Lung microvascular endothelial cell (primary cell): ENCODE measurements around the gene BRIP1. TPM values are rescaled to one million over a fixed set of nuclear protein-coding genes. Genes with fewer than 3 reads are reported as not detected.
"Not testable (repeated sequence)": the region's sequence is repeated elsewhere in the genome, so short reads cannot be mapped to it uniquely, and the experiment has no call there.

Experiments used
- DNase-seq, 2 donors: peaks; one replicate each; pipeline versions ENCODE4 v3.0.0 to v3.0.0-alpha.2; 2010; ENCODE audit warnings: low read depth in 2 of 2
- total RNA-seq: library from RNA; depleted of rRNA; stranded (reverse); fragments of >200 nt; gene quantifications from 2 replicates; pipeline ENCODE4 v1.2.1, GENCODE V29; 2014

Gene BRIP1
- total RNA-seq, 1 donor from 2014 or later = 1.8 TPM

DNA sequence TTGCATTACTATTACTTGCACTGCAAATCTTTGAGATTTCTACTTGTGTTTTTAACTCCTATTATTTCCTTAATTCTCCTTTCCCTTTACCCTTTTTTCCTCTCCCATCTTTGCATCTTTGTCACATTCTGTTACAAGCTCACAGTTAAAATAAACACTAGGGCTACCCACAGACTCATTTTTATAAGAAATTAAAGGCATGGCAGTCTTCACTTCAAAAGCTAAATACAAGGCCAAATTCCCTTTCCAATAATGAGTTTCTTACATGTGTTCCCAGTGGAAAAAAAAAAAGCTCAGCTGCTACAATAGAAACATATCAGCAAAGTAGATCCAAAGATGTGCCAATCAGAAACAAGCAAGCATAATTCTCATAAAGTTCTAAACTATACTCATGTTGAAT lies 3.7 kb upstream of the BRIP1 start:
- DNase-seq = no peak

DNA sequence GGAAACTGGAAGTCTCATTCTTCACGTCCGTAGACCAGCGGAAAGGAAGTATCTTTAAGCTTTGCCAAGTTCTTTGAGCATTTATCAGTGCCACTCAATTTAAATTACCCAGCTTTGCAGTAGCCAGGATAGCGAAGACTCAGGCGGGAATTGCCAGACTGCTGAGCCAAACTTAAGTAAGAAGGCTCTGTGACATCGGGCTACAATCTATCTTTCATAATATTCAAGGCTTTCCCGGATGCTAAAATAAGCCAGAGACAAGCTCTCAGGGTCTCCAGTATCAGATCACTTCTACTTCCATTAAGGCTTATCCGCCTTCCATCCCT lies 436 bp upstream of the BRIP1 start:
- no peak for DNase-seq

DNA sequence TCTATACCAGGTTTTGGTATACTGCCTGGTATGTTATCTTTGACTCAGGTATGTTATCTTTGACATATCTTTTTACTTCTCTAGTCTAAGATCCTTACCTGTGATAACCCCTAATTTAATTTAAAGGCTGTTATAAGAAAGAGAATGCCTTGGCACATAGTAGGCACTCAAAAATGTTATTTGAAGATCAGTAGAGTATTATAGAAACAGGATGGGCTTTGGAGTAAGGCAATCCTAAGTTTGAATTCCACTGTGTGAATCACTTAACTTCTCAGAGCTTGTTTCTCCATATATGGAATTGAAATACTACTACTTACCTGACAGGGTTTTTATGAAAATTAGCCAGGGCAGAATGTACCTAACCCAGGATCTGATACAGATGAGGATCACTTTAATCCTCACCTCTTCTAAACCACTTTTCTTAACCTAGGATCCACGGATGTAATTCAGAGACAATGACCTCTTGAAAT lies 1.2 kb downstream of the BRIP1 start:
- peak in 1 of 2 donors; percentile 3 for DNase-seq

DNA sequence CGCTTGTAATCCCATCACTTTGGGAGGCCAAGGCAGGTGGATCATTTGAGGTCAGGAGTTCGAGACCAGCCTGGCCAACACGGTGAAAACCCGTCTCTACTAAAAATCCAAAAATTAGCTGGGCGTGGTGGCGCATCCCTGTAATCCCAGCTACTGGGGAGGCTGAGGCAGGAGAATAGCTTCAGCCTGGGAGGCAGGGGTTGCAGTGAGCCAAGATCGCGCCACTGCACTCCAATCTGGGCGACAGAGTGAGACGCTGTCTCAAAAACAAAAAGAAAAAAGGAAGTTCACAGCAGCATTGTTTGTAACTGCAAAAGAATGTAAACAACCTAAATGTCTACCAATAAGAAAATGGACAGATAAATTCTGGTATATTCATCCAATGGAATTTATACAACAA lies 2.9 kb downstream of the BRIP1 start:
- not testable (repeated sequence) for DNase-seq

DNA sequence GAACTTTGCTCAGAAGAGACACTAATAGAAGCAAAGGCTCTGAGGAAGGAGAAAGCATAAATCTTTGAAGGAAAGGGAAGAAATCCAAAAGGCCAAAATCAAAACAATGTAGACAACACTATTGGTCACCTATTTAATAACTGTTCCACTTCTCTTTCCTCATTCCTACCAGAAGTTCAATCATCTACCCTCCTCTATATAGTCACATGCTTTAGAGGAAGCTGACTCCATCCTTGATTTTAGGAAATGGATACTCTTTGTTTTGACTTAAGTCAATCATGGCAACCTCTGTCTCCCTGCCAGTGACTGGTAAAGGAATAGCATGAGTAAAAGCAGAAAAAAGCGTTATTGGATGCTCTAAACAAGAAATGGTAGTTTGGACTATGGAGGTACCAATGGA lies 7.3 kb downstream of the BRIP1 start:
- DNase-seq = peak in 1 of 2 donors; percentile 42

DNA sequence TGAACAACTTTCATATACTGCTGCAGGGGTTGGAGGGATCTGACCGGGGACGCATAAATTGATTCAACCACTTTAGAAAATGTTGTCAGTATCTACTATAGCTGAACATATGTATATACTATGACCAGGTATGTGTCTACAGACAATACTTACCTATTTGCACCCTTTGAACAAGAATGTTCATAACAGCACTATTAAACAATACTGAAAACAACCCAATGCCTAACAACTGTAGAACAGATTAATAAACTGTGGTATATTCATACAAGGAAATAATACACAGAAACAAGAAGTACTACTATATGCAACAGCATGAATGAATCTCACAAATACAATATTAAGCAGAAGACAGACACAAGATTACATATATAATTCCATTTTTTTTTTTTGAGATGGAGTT lies 10.5 kb downstream of the BRIP1 start:
- DNase-seq = no peak

DNA sequence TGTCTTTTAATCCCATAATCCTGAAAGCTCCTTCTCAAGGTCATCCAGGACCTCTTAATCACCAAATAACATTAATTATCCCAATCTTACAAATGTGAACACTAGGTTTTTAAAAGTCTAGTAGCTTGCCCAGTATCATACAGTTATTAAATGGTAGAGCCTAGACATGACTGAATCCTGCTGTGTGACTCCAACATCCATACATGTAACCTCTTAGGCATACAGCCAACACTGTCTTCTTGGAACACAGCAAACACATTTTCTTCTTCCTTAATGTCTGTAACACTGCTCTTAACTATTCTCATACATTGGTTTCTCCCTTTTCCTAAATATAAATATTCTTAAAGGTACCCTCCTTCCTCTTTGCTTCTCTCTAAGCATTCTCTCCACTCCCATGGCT lies 13.7 kb downstream of the BRIP1 start:
- DNase-seq = no peak

DNA sequence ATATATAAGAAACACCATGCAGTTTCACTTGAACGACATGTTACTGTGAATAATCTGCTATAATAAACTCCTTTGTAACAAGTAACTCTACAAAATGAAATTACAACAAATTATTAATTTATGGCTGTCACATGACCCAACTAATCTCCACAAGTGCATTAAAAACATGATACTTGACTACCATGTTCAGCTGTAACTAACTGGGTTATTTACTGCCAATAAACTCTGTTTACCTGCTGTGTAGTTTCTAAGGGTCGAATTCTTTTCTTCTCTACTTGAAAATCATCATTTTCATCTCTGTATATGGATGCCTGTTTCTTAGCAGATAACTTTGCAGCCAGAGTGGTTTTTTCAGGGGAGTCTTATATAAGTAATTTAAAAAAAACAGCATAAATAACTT lies 14.4 kb downstream of the BRIP1 start:
- DNase-seq = no peak

DNA sequence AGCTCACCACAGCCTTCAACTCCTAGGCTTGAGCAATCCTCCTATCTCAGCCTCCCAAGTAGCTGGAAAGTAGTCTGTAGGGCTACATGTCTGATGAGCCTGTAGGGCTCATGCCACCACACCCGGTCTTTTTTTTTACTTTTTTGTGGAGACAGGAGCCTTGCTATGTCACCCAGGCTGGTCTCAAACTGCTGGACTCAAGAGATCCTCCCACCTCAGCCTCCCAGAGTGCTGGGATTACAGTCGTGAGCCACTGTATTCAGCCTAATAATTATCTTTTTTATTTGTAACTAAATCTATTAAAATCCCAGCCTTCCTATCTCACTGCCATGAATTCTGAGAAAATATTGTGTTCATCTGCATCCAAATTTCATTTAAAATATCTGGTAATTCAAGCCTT lies 15.1 kb downstream of the BRIP1 start:
- DNase-seq = no peak

DNA sequence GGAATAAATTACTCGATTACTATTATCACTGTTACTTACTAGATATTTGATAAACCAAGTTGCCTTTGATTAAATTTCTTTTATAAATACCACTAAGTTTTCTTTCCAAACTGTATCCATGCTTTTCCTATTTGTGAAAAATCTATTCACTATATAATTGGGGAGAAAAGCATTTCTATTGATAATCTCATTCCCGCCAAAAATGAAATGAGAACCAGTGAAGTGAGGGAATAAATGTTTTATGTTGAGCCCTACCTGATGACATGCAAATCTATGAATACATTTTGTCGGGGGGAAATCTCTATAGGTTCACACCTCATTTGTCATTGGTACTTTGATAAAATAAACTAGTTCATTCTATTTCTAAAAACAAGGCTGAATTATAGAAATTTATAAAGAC lies 15.7 kb downstream of the BRIP1 start:
- no peak for DNase-seq

DNA sequence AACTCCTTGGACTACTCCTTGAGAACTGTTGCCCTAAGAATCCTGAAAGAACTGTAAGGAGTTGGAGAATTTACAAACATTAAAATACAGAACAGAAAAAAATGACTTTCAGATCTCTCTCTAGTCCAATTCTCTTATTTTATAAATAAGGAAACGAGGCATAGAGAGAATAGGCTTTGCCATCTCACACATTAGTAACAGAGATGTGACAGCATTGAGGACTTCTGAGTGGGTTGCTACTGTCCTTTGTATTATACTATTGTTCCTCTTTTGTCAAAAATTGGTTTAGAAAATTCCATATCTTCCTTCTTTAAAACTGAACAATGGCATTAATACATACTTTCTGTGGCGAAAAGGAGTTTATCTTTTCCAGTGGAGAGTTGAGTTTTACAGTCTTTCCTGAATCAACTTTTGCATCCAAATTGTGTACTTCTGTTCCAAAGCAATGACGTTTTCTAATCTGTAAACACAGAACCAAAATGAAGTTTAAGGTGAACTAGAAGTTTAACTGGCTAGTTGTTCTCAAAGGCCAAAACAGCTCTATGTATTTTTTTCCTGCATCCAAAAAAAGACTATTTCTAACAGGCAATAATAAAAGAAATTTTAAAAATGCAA lies 16.5 kb downstream of the BRIP1 start:
- DNase-seq = no peak

DNA sequence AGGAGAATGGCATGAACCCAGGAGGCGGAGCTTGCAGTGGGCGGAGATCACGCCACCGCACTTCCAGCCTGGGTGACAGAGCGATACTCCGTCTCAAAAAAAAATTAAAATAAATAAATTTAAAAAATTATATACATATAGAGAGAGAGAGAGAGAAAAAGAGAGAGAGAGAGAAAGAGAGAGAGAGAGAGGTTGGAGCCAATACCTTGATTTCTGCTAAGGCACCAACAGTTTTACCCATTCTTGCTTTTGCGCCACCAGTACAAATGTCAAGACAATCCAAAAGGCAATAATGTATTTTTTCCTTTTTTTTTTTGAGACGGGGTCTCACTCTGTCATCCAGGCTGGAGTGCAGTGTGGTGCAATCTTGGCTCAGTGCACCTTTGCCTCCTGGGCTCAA lies 17.2 kb downstream of the BRIP1 start:
- no peak for DNase-seq

DNA sequence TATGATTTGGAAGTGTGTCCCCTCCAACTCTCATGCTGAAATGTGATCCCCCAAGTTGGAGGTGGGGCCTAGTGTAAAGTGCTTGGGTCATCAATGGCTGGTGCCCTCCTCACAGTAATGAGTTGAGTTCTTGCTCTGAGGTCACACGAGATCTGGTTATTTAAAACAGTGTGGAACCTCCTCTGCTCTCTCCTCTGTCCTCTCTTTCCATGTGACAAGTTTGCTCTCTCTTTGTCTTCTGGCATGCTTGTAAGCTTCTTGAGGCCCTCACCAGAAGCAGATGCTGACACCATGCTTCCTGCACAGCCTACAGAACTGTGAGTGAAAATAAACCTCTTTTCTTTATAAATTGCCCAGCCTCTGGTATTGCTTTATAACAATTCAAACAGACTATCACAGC lies 19.9 kb downstream of the BRIP1 start:
- DNase-seq = no peak

DNA sequence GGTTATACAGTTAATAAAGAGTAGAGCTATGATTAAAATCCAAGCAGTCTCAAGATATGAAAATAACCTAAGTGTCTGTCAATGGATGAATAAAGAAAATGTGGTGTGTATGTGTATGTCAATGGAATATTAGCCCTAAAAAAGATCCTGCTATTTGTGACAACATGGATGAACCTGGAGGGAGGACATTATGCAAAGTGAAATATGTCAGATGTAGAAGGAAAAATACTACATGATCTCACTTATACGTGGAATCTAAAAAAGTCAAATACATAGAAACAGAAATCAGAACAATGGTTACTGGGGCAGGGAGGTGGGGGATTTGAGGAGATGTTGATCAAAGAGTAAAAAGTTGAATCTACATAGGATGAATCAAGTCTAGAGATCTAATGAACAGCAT lies 20.4 kb downstream of the BRIP1 start:
- DNase-seq = no peak

DNA sequence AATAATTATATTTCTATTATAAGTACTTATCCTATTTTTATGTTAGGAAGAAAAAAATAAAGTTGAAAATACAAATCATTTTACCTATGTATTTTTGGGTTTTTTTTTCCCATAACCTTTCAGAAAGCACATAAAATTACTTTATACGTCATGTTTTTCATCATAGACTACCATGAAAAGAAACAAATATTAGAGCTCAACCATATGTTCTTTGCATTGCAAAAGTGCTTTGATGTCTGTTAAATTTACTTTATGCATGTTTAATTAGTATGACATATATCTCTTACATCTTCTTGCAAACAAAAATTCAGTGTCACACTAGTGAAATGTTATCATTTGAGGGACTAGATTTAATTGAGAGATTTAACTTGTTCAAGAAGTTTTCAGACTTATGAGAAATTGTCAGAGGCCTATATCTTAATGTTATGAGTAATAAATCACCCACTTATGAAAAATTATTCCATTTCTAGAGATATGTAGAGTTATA lies 24.0 kb downstream of the BRIP1 start:
- no peak for DNase-seq

DNA sequence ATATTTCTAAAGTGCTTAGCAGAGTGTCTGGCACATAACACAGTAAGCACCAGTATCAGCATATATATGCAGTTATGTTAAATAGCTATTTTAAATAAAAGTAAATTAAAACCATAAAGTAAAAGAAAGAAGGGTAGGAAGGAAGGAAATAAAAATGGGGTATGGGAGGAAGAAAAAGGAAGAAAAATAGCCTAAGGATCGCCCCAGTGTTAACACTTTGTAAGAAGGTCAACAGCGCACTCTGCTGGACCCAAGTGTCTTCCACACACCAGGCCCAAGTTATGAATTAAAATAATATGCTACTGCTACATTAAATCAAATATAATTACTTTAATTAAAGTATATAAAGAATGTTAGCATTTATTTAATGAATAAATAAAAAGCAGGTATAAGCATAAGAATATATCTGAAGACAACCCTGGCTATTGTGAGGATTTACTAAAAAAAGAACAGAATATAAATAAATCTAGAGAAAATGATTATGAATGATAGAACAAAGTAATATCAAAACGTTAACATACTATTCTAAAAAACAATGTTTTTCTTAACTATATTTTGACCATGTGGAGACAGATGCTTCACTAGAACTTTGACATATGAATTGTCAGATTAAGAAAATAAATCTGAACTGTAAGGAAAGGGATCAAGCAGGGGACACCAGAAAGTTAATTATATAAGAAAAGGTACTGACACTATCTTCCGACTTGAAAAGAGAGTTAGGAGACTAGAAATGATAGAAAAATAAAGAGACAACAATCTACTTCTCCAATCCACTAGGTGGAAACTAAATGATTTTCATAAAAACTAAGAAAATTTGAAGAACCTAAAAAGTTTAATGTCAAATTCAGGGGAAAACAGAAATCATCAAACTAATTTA lies 25.9 kb downstream of the BRIP1 start:
- DNase-seq = peak; percentile 78 to 82

DNA sequence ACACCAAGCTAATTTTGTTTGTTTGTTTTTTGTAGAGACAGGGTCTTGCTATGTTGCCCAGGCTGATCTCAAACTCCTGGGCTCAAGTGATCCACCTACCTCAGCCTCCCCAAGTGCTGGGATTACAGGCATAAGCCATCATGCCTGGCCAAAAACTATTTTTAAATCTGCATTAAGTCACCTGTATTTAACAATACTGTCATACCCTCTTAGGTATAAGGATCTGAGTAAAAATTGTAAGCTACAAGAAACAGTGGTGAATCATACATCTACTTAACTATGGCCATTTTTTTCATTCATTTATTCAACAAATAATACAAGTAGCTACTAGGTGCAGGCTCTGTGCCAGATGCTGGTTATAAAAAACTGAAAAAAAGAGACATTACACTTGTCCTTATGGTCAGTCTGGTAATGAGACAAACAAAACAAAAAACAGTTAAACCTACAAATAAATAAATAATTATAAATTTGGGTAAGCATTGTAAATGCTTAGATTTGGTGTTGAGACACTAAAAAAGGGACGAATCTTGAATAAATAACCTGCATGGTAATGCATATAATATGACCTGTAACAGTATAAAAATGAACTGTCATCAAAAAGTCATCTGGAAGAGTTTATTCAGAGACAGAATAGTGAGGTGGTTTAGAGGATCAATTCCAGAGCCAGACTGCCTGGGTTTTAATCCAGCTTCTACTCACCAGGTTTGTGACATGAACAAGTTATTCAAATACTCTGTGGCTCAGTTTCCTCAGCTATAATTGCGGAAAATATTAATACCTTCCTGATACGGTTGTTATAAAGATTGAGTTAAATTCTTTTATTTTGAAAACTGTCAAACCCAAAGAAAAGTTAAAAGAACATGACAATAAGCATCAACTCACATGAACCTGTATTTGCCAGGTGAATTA lies 26.8 kb downstream of the BRIP1 start:
- no peak for DNase-seq

DNA sequence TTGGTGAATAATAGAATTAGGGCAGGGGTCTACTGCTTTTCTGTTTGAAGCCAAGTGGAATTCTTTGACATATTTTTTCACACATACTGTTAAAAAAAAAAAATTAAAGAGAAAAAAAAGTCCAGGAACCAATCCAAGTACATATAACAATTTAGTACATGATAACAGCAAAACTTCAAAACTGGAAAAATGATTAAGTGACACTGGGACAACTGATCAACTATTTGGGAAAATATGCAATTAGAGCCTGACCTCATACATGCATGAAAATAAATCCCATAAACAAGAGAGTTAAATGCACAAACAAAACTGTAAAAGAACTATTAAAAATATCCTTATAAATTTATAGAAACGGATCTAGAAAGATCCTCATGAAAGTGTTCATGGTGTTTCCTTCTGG lies 27.7 kb downstream of the BRIP1 start:
- DNase-seq = no peak

DNA sequence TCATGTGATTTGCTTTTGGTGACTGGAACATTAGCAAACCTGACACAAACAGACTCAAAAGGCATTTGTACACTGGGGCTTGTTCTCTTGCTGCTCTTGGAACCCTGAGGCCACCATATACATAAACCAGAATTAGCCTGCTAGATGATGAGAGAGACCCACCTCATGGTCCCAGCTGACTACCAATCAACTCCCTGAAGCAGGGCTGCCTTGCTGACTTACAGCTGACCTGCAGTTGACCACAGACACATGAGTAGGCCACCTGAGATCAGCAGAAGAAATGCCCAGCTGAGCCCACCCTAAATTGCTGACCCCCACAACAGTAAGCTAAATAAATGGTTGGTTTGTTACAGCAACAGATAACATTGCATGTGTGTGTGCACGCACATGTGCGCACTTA lies 28.7 kb downstream of the BRIP1 start:
- DNase-seq = no peak

DNA sequence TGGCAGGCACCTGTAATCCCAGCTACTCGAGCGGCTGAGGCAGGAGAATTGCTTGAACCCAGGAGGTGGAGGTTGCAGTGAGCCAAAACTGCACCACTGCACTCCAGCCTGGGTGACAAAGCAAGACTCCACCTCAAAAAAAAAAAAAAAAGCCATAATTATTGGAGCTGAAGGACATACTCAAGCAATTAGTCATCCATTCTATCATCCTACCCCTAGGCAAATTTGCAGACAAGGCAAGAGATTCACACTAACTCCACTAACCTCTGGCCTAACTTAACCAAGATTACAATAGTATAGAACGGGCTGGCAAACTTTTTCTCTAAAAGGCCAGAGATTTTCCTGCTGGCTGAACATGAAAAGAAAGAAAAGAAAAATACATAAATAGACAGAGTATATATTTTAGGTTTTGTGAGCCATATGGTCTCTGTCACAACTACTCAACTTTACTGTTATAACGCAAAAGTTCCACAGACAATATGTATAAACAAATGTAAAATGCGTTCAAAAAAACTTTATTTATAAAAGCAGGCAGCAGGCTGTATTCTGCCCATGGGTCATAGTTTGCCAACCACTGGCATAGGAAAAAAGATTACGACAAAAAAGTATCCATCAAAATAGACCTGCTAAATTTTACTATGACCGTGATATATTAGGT lies 29.7 kb downstream of the BRIP1 start:
- DNase-seq = peak in 1 of 2 donors; percentile 52

DNA sequence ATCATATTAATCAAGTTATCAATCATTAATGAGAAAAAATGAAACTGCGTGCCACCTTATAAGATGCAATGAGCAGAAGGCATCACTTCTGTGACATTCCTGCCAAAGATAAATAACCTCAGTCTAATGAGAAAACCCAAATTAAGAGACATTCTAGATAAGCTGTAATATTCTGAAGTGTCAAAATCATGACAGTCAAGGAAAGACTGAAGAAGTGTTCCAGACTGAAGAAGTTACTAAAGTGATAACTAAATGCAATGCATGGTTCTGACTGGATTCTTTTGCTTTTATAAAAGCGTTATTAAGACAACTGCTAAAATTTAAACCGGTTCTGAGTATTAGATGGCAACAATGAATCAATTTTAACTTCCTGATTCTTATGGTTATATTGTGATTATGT lies 30.9 kb downstream of the BRIP1 start:
- no peak for DNase-seq

DNA sequence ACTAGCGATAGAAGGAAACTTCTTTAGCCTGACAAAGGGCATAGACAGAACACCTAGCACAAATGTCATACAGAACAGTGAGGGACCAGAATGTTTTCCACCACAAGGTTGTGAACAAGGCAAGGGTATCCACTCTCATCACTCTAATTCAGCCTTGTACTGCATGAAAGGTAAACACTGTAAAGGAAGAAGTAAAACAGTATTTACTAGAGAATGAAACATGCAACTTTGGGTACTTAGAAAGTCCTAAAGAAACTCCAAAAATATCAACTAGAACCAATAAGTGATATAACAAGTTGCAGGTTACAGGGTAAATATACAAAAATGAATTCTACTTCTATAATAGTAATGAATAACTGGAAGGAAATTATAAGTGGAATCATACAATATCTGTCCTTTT lies 32.2 kb downstream of the BRIP1 start:
- no peak for DNase-seq
